GM21529 (cell line): ENCODE measurements around the gene PRKAG3.
"Not testable (repeated sequence)": the region's sequence is repeated elsewhere in the genome, so short reads cannot be mapped to it uniquely, and the experiment has no call there.

ENCODE experiments used
- ATAC-seq: cut with Tn5 transposase; IDR thresholded peaks from one replicate; pipeline ENCODE4 v1.9.1; 2021; ENCODE audit not compliant: unreplicated experiment

The PRKAG3 gene

DNA sequence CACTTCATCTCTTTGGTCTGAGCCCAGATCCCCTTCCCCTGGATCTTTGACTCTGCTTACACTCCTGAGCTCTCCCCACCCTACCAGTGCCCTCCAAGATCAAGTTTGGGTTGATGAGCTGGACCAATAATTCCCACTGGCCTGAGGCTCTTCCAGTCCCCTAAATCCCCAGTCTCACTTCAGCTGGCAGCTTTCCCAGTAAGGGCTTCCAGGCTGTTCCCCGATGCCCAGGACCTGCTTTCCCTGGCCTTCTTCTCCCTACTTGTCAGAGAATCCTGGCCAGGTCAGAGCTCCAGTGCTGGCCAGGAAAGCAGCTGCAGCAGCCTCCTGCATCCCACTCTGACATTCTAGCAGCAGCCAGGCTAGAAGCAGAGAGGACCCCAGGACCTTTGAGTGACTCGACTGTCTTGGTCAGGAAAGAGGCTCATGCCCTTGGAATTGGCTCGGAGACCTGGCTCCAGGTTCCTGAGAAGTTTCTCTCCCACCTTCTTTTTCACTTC, 31.5 kb upstream of the PRKAG3 start:
- ATAC-seq, result no peak

DNA sequence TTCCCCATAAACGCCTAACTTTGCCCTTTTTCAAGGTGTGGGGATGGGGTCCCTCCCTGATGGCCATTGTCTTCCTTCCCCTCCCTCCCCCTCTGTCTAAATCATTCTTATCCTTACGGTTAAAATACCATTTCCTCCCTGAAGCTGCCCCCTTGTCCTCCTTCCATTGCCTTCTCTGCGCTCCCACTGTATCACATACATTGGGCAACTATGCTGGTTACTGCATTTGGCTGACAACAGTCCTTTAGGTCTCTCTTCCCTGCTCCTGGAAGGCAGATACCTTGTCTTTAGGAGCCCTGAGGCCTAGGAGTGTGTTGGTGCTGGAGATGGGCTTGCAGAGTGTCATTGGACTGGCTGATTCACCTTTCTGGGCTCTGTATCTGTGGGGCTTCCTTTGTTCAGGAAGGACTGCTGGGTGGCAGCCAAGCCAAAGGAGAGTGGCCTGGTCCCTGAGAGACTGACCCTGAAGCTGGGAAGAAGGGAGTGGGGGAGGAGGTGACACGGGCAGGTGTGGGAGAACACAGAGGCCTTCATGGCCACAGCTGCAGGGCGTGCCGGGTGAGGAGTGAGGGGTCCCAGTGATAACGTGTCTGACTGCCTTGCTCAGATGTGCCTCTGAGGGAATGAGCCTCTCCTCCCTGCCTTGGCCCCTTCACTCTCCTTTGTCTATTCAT, 30.2 kb upstream of the PRKAG3 start:
- ATAC-seq, result no peak

DNA sequence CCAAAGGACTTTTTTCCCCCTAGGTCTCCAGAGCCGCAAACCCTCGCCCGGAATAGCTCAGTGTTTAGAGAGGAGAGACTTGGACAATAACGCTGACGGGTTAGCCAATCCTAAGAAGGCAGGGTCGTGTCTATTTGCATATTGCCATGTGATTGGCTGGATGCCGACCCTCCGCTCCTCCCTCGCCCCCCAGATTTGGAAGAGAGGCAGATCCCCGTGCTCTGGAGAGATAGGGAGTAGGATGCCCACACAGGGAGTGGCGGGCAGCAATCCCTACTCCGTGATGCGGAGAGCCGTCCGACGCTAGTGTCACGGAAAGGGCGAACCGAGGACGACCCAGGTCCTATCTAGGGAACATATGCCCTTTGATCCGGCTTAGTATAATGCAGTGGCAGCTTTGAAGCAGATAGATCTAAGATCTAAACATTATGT, 29.4 kb upstream of the PRKAG3 start:
- no peak for ATAC-seq

DNA sequence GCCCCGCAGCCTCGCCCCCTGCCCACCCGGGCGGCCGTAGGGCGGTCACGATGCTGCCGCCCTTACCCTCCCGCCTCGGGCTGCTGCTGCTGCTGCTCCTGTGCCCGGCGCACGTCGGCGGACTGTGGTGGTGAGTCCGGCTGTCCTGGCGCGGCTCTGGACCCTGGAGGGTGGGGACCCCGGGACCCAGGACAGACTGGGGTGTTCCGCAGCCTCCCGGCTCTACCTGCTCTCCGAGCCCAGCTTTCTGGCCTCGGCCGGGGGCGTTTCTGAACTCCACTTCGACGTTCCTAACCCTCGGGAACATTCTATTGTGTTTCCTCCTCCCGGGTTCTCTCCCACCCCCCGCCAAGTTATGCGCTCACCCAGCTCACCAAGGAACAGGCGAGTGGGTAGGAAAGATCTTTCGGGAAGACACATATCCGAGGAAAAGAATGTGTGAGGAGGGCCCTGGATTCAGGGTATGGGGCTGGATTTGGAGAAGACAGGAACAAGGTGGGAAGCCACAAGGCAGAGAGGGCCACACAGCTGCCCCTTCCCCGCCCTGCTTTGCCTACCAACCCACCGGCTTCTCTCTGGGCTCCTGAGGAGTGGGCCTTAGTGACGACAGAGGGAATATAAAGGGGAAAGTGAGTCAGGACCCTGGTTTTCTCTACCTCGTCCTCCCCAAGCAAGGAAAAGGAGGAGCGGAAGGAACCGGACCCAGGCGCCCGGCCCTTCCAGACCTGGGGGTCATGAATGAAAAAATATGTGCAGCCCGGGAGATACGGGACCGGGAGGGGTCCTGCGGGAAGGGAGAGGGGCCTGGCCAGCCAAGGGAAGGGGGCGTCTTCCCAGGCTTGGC, 28.6 kb upstream of the PRKAG3 start:
- no peak for ATAC-seq

DNA sequence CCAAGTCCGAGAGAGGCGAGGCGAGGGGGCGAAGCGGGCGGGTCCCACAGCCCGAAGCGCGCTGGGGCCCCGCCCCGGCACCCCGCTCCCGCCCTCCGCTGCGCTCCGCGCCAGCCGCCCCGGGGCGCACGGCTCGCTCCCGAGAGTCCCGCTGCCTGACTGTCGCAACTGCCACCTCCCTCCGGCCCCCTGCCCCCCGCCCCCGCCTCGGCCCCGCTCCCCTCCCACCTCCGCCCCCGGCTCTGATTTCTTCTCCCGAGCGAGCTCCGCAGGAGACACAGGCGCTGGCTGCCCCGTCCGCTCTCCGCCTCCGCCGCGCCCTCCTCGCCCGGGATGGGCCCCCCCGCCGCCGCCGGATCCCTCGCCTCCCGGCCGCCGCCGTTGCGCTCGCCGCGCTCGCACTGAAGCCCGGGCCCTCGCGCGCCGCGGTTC, 28.0 kb upstream of the PRKAG3 start, which contains the start of gene WNT6:
WNT6 (plus strand) TSS at position 250 of the 432 bp plus-strand sequence. CDS start 233 bp downstream, outside the sequence.
- ATAC-seq, result no peak

DNA sequence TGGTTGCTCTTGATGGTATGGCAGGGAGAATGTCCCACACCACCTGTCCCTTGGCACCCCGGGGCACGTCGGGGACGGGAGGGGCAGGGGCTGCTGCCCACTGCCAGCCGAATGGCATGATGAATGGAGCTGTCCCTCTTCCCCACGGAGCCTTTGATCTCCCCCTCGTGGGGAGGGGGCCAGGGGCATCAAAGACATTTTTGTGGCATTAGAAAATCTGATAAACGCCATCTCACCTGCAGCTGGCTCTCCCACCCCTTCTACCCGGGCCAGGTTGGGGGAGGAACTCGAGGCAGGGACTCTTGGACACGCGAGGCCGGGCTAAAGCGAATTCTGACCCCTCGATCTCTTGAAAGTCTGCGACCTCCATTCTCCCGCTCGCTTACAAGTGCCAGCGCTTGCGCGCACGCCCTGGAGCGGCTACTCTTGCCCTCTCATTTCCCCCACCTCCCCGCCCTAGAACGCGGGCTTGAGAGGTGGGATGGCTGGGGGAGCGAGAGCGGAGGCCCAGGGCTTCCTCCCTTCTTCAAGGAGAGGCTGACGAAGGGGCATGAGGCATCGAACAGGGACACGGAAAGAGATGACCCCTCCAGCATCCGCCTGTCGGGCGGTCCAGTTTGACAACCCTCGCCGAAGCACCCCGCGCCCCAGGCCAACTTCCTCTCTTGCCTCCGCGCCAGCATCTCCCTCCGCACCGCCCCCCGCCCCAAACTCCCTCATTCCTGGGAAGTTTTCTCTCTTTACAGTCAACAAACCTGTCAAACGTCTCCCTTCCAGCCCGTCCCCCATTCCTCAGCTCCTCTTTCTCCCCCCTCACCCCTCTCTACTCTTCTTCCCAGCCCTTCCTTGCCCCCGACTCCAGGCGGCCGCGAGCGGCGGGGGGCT, 27.3 kb upstream of the PRKAG3 start:
- ATAC-seq, result no peak

DNA sequence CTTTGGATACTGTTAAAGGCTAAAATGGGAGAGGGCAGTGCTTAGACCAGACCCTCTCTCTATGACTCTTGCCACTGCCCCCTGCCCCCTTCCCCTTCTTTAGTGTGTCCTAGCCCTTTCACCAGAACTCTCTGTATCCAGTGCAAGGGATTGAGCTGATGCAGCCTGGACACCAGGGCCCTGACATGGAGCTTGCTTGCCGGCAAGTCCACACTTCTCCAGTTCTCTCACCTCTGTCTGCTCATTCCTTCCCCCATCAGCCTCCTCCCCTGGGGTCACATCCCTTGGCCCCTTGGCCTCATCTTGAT, 26.5 kb upstream of the PRKAG3 start:
- no peak for ATAC-seq

DNA sequence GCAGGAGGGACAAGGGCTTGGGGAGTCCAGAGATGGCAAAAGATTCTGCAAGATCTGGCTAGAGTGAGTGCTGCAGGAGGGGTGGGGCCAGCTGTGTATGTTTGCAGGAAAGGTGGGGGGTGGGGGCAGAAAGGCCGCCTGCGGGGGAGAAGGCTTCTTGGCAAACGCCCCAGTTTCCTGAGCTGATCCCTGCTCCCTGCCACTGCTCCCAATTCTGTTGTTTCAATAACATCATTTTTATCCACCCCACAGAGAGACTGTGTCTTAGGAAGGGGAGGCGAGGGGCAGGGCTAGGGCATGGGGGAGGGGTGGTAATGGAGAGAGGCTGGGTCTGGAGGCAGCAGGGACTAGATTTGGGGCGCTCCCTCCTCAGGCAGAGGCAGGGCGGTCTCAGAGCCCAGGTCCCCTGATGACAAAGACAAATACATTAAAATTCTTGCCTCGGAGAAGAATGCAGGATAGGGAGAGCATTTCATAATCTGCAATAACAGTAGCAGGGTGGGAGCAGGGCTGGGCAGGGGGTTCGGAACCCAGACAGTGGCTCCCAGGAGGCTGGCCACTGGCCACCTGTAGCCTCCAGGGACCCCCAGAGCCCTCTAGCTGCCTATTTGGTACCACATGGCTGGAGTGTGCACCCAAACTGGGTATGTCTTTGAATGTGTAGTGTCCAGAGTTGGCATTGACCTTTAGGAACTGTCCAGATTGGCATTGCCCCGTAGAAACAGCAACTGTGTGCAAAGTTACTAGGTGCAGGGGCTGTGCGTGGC, 26.0 kb upstream of the PRKAG3 start:
- ATAC-seq, result no peak

DNA sequence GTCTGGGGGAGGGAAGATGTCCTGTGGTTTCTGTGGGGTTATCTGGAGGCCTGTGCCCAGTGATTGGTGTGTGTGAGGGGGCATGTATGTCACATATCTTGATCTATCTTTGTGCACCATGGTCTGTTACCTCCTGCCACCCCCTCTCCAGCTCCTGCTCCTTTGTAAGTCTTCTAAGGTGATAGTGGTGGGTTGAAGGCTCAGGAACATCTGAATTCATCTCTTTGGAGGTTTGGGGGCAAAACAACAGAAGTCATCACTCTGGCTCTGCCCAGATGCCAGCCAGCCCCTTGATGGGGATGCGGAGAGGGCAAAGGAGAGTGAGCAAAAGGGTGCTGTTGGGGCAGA, 25.3 kb upstream of the PRKAG3 start:
- ATAC-seq, result no peak

DNA sequence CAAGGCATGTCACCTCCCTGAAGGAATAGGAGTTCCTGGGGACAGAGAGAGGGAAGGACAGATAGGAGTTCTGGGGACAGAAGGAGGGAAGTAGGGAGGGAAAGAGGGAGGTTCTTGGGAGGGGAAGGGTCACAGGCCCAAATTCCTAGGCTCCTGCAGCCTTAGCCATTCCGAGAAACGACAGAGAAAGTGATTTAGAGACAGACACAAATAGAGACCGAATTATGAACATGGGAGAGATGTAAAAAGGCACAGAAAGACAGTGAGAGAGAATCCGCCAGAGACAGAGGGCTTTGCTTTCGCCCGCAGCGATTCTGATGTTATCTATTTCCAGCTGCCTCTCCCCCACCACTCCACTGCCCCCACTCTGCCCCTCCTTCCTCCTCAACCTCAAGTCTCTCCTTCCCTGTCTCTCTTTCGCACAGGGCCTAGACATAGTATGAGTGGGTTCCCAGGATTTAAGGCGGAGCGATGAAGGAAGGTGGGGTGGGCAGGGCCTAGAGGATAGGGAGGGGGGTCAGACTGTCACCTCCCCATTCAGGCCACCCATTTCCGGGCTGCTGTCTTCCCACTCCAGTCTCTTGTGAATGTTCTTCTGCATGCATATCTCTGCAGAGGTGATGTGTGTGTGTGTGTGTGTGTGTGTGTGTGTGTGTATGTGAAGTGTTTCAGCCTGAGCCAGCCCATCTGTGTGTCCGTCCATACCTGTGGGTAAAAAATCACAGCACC, 24.7 kb upstream of the PRKAG3 start:
- ATAC-seq, result no peak

DNA sequence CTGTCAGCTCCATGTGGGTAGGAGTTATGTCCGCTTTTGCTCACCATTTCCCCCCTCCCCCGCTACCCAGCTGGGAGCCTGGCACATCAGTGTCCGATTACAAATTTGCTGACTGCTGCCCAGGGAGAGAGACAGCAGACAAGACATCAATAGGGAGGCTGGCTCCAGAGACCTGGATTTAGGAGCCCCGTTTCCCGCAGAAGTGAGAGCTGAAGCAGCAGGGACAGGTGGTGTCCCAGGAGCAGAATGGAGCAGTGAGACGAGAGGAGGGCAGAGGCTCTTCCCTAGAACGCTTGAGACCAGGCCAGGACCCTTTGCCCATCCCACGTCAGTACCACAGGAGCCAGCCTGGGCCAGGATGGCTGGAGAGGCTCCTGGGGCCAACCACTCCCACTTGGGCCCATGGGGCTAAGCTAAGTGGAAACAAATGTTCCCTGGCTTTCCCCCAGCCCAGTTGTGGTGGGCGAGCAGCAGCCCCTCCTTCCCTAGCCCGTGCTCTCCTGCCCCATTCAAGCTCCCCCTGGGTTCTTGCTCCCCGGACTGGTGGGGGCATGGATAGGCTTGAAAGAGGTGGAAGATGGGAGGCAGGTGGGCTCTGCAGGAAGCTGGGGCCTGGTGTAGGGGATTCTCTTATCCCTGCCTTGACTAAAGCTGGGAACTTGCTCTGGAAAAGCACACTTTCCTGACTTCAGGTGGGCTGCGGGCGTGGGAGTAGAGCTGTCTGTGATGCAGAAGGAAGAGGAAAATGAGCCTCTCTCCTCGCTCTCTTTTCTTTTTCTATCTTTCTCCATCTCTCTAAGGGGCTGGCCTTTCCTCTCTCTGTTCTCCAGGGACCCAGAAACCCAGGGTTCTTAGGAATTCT, 23.9 kb upstream of the PRKAG3 start:
- no peak for ATAC-seq

DNA sequence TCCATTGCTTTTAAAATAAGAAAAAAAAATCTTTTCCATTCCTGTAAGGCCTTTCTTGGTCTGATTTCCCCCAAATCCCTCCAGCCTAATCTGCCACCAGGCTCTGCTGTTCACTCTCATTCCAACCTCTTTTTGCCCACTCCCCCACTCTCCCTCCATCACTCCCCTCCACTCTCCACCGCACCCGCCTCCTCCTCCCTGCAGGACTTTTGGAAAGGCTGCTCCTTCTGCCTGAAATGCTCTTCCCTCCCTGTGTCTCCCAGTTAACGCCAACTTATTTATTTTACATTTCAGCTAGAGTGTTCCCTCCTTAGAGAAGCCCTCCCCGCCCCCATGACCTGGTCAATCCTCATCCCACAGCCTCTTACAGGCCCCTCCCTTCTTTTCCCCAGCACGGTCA, 23.3 kb upstream of the PRKAG3 start:
- ATAC-seq, result no peak

DNA sequence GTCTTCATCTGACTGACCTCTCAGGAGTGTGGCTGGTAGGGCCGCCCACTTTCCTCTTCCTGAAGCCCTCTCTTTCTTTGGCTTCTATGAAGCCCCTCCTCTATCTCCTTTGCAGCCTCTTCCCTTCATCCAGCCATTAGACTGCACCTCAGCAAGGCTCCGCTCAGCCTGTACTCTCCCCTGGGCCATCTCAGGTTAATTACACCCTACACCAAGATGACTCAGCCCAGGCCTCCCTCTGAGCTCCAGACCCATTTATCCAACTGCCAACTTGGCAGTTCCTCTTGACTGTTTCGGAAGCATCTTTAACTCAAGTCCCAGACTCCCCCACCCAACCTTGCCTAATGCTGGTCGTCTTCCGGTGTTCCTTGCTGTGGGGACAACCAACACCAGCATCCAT, 22.2 kb upstream of the PRKAG3 start:
- no peak for ATAC-seq

DNA sequence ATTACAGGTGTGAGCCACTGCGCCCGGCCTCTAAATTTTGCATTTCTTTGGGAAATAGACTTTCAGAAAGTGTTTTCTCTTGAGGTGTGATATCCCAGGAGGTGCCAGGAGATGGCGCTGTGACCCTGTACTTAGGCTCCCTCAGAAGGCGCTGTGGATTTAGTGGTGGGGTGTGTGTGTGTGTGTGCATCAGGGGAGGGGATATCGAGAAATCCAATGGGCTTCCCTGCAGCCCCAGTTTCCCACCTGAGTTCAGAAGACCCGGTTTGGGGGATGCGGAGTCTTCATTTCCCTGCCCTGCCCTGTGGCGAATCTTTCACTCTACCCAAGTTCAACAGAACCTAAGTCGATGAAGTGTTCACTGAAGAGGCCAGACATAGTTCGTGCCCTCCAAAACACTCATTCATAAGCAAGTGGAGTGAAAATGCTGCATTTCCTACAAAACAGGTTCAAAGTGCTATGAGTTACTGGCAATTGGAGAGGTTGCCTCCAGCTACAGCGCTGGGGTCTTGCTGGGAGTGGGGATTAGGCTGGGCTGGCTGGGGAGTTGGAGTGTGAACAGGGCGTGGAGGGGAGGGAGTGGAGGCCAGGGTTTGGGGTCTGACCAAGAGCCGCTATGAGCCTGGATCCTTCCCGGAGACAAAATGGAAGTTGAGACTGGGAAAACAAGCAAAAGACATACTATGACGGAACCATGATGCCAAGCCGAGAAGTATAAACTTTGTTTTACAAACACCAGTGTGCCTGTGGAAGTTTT, 21.5 kb upstream of the PRKAG3 start:
- ATAC-seq, result no peak

DNA sequence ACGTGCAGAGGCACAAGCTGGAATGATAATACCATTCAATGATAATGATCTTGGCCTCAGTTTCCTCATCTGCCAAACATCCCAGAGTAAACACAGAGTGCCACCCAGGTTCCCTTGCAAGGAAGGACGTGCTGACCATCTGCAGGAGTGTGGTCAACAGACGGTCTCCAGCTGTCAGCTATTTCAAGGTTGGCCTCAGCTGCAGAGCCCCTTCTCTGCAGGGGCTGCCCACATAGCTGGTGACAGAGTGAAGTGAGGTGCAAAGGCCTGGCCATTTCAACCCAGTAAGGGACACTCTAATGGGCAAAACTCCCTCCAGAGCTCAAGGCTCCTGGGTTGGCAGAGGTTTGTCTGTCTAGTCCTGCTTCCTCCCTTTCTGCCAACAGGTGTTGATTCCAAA, 19.7 kb upstream of the PRKAG3 start:
- no peak for ATAC-seq

DNA sequence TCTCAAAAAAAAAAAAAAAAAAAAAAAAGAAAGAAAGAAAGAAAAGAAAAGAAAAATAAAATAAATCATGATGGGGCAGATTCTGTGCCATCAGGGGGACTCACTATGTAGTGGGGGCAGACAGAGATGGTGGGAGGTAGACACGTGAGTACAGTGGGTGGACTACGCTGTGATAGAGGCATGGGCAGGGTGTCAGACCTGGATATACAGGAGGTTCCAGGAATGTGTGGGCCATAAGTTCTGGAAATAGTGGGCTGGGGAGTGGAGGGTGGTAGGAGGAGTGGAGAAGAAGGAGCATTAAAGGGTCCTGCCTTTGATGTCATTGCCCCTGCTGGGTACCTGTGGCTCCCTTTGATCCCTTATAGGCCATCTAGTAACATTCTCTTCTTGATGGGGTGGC, 19.2 kb upstream of the PRKAG3 start:
- no peak for ATAC-seq

DNA sequence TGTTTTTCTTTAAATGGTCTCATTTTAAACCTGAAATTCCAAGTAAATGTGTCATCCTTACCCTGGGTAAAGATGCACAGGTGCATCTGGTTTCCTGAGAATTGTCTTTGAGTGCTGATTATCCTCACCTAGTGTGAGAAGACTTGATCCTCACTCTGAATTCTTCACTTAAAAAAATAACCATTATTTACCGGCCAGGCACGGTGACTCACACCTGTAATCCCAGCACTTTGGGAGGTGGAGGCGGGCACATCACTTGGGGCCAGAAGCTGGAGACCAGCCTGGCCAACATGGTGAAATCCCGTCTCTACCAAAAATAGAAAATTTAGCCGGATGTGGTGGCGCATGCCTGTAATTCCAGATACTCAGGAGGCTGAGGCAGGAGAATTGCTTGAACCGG, 18.1 kb upstream of the PRKAG3 start:
- ATAC-seq, result no peak

DNA sequence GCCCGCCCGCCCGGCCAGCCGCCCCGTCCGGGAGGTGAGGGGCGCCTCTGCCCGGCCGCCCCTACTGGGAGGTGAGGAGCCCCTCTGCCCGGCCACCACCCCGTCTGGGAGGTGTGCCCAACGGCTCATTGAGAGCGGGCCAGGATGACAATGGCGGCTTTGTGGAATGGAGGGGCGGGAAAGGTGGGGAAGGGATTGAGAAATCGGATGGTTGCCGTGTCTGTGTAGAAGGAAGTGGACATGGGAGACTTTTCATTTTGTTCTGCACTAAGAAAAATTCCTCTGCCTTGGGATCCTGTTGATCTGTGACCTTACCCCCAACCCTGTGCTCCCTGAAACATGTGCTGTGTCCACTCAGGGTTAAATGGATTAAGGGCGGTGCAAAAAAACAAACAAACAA, 15.4 kb upstream of the PRKAG3 start:
- not testable (repeated sequence) for ATAC-seq
